NT2/D1 (cell line): ENCODE results near the gene CTTNBP2.

ENCODE experiments used
- YY1 ChIP-seq: IDR thresholded peaks from 2 replicates; pipeline ENCODE4 v1.6.1; 2011; ENCODE audit not compliant: insufficient read length, insufficient read depth
- ZNF274 ChIP-seq: IDR thresholded peaks from 2 replicates; pipeline ENCODE4 v1.6.1; 2011; ENCODE audit warnings: mild to moderate bottlenecking, low read depth, low read length

GRCh38 chr7:117854186-117854585, 19.1 kb downstream of the CTTNBP2 start:
- TF ChIP-seq ZNF274: no peak
- no peak for TF ChIP-seq YY1
